HAP-1 (cell line): ENCODE data around the gene C12orf57.

Experiments used
- DNase-seq, 2 experiments: peaks; one replicate each; pipeline ENCODE4 v3.0.0-alpha.2; 2016 to 2020; ENCODE audit warnings: low spot score in 2 of 2
- H3K27me3 ChIP-seq: fragments of 250-450 bp; sonication (Bioruptor Pico); 2 replicates; pipeline ENCODE4 v1.5.1; 2020; ENCODE audit warnings: low read depth, mild to moderate bottlenecking, moderate library complexity
- H3K36me3 ChIP-seq: fragments of 250-450 bp; sonication (Bioruptor Pico); replicated peaks from 2 replicates; pipeline ENCODE4 v1.5.1; 2020; ENCODE audit warnings: mild to moderate bottlenecking
- H3K4me1 ChIP-seq: fragments of 250-450 bp; sonication (Bioruptor Pico); 2 replicates; pipeline ENCODE4 v1.5.1; 2020; ENCODE audit warnings: mild to moderate bottlenecking
- H3K4me3 ChIP-seq: fragments of 250-450 bp; sonication (Bioruptor Pico); 2 replicates; pipeline ENCODE4 v1.5.1; 2020; ENCODE audit warnings: mild to moderate bottlenecking, moderate library complexity
- H3K9me3 ChIP-seq: fragments of 250-450 bp; sonication (Bioruptor Pico); 2 replicates; pipeline ENCODE4 v1.5.1; 2020; ENCODE audit warnings: mild to moderate bottlenecking, moderate library complexity
- in situ Hi-C: fragments of 300-500 bp; cut with MboI; formaldehyde crosslinking; loops from 3 replicates; pipeline ENCODE4 v1.14.3; 2020; ENCODE audit warnings: low sequenced_read_pairs, inconsistent platforms, mixed read lengths

C12orf57 gene

DNA sequence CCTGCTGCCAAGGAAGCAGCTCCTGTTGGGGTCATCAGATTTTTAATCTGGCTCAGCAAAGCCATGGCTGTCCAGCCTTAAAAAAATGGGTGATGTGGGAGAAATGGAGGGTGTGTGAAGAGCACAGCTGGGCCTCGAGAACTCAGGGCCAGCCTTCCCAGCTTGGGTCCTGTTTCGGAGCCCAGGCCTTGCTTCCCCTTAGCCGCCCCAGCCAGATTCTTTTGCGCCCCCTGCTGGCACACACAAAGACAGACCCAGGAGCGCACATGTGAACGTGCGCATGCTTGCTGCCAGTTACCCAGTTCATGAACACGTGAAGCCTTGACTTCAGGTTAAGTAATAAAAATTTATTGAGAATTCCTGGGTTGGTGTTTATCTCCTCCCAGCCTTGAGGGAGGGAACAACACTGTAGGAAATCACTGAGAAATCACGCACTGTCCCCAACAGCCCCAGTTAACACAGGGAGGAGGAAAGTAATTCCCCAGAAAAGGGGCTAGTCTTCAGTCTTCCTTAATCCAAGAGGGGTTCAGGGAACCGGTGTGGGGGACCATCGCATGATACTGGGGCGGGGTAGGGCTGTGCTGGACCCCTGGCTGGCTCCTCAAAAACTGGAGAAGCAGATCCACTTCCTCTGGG lies 21.3 kb downstream of the C12orf57 start:
- no peaks in the 10 kb centered on the region for H3K9me3 ChIP-seq
- no peaks in the 10 kb centered on the region for H3K27me3 ChIP-seq
- H3K4me3 ChIP-seq, result no peak overlapping the region
- DNase-seq, result peak; percentile 63 to 92
- peaks cover 53% of the 10 kb centered on the region for H3K36me3 ChIP-seq
- in situ Hi-C loops, result no loop called here
- peaks cover 27% of the 10 kb centered on the region for H3K4me1 ChIP-seq

DNA sequence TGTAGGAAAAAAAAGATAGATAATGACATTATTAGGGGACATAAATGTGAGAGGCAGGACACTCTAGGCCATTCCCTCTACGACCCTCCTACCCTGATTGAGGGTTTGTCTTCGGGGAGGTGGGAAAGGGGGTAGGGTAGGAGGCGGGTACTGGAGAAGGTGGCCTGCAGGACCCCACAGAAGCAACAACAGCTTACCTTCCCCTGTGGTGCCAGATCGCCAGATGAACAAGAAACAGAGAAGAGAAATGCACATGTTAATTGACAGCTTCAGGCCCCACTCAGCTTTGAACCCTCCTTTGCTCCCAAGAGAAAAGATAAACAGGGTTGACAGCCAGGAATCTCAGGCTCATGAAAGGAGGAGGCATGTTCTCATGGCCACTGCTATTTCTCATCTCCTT lies 21.9 kb downstream of the C12orf57 start:
- Histone ChIP-seq H3K36me3 (peaks cover 56% of the 10 kb centered on the region), H3K9me3 (no peaks in the 10 kb centered on the region), H3K4me1 (peaks cover 27% of the 10 kb centered on the region), H3K4me3 (no peak overlapping the region), H3K27me3 (no peaks in the 10 kb centered on the region)
- in situ Hi-C loops, result no loop called here
- no peak for DNase-seq

DNA sequence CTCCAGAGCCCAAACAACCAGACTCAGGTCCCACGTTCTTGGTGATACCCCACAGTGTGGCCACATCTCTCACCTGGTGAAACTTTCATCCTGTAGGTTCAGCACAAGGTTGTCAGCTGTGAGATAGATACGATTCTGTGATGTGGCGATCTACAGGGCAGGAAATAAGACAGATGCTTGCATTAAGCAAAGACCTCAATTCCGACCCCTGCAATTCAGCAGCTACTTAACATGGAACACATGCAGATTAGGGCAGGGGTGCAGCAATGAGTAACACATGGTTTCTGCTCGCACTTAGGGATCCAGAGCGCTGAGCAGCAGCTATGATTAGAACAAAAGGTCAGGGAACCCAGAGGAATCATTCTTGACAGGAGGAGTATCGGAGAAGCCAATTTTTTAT lies 22.5 kb downstream of the C12orf57 start:
- Histone ChIP-seq H3K4me3 (no peak overlapping the region), H3K4me1 (peaks cover 20% of the 10 kb centered on the region), H3K27me3 (no peaks in the 10 kb centered on the region), H3K36me3 (peaks cover 56% of the 10 kb centered on the region), H3K9me3 (no peaks in the 10 kb centered on the region)
- in situ Hi-C loops, result no loop called here
- no peak for DNase-seq

DNA sequence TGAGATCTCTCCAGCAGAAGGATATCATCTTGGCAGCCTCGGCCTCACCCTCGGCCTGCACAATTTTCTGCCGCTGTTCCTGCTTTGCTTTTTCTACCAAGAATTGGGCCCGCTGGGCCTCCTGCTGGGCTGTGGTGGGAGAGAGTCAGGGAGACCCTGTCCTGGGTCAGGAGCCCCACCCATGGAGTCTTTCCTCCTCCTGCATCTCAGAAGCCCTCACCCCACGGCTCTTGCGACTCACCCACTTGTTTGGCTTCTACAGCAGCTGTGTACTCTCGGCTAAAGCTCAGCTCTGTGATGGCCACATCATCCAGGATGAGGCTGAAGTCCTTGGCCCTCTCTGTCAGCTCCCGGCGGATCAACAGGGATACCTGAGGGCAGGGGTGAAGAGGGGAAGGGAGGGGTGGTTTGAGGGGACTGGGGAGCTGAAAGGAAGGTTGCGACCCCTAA lies 23.9 kb downstream of the C12orf57 start:
- Histone ChIP-seq H3K9me3 (no peaks in the 10 kb centered on the region), H3K4me3 (no peak overlapping the region), H3K36me3 (peaks cover 60% of the 10 kb centered on the region), H3K27me3 (no peaks in the 10 kb centered on the region), H3K4me1 (peaks cover 17% of the 10 kb centered on the region)
- in situ Hi-C loops, result no loop called here
- DNase-seq, result no peak

DNA sequence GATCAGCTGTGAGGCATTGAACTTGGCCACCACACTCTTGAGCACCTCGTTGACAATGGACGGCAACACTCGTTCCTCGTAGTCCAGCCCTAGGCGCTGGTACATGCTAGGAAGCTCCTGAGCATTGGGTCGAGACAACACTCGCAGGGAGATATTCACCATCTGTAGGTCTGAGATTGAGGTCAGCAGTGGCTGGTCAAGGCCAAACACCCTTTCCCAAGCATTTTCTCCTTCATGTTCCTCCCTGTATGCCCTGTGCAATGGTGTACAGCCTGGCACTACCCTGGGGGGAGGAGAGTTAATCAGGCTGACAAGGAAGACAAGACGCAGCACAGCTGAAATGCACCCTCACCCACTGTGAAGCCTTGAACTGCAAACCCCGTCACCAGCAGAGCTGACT lies 24.6 kb downstream of the C12orf57 start:
- H3K4me1 ChIP-seq, result peaks cover 16% of the 10 kb centered on the region
- H3K9me3 ChIP-seq, result no peaks in the 10 kb centered on the region
- no peak for DNase-seq
- no peaks in the 10 kb centered on the region for H3K27me3 ChIP-seq
- in situ Hi-C loops, result no loop called here
- no peak overlapping the region; the same call in 1 of the 2 replicates for H3K4me3 ChIP-seq
- H3K36me3 ChIP-seq, result peaks cover 65% of the 10 kb centered on the region

DNA sequence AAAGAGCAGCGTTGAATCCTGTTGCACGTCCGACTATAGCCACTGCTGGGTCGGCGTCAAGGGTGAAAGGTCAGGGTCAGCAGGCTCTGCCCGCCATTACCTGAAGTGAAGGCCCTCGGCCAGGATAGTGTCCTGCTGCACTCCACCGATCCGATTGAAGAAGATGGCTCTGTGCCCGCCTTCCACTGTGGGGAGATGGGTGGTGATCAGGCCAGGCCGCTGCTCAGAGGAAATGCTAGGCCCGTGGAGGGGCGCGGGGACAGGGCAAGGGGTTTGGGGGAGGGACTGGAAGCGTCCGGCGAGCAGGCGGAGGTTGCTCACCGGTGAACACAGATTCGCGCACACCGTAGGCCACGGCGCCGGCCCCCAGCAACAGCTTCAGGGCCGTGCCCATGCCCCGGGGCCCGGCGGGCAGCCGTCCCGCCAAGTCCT lies 26.3 kb downstream of the C12orf57 start:
- H3K27me3 ChIP-seq, result no peaks in the 10 kb centered on the region
- peaks cover 16% of the 10 kb centered on the region for H3K4me1 ChIP-seq
- DNase-seq, result no peak
- no peaks in the 10 kb centered on the region for H3K9me3 ChIP-seq
- peaks cover 75% of the 10 kb centered on the region for H3K36me3 ChIP-seq
- peak overlapping the region; percentile 94 for H3K4me3 ChIP-seq
- in situ Hi-C loops, result no loop called here

DNA sequence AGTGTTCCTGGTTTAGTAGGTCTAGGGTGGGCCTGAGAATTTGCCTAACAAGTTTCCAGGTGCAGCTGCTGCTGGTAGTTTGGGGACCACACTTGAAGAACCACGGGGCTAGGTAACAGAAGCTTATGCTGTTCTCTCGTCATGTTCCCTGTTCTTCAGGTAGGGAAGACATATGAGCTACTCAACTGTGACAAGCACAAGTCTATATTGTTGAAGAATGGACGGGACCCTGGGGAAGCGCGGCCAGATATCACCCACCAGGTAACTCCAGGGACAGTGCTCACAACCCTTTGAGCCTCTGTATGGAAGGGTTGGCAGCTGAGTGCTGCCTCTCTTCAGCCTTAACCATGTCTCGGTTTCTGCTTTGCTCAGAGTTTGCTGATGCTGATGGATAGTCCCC lies 30.4 kb downstream of the C12orf57 start:
- Histone ChIP-seq H3K9me3 (no peaks in the 10 kb centered on the region), H3K27me3 (no peaks in the 10 kb centered on the region), H3K36me3 (peaks cover 72% of the 10 kb centered on the region), H3K4me3 (no peak overlapping the region), H3K4me1 (peaks cover 10% of the 10 kb centered on the region)
- in situ Hi-C loops, result no loop called here
- no peak for DNase-seq

DNA sequence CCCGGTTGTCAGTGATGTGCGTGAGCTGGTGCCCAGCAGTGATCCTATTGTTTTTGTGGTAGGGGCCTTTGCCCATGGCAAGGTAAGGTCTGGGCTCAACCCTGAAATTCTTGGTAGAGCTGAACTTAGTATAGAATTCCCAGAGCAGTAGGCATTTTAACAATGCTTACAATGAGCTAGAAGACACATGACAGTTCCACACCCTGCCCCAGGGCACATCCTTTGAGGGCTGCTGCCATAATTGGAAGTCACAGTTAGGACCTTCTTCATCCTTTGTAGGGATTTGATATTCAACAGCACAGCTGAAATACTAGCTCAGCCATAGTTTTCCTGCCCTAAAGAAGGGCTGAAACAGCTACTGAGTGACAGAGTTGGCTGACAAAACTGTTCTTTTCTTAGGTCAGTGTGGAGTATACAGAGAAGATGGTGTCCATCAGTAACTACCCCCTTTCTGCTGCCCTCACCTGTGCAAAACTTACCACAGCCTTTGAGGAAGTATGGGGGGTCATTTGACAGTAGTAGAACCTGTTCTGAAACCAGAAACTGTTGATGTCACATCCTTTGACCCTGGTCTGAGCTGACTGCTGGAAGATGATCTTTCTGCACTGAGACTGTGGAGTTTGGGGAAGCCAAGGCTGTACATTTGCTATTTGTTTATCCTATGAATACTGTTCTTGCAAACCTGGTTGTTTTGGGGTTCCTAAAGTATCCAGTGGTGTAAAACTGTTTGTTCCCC lies 31.6 kb downstream of the C12orf57 start:
- H3K36me3 ChIP-seq, result peaks cover 69% of the 10 kb centered on the region
- H3K9me3 ChIP-seq, result no peaks in the 10 kb centered on the region
- H3K4me3 ChIP-seq, result no peak overlapping the region
- peaks cover 8% of the 10 kb centered on the region for H3K4me1 ChIP-seq
- no peak for DNase-seq
- no peaks in the 10 kb centered on the region for H3K27me3 ChIP-seq
- in situ Hi-C loops, result no loop called here

DNA sequence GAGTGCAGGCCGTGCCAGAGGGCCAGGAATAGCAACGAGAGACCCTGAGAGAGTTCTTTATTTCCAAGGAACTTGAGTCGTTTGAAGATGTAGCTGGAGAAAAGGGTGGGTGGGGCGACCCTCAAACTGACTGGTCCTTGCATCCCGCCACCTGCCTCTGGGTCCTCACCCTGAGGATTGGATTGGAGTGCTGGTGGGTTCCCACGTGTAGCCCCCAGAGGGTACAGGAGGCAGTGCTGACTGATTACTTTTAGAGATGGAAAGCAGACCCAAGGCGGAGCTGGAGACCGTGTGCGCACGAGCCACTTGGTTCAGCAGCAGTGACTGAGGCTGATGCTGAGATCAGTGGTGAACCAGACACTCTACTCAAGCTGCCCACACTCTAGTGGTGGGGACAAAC lies 33.8 kb downstream of the C12orf57 start:
- Histone ChIP-seq H3K9me3 (no peaks in the 10 kb centered on the region), H3K36me3 (peaks cover 82% of the 10 kb centered on the region), H3K4me1 (no peaks in the 10 kb centered on the region), H3K4me3 (no peak overlapping the region), H3K27me3 (no peaks in the 10 kb centered on the region)
- no peak for DNase-seq
- in situ Hi-C loops, result no loop called here

DNA sequence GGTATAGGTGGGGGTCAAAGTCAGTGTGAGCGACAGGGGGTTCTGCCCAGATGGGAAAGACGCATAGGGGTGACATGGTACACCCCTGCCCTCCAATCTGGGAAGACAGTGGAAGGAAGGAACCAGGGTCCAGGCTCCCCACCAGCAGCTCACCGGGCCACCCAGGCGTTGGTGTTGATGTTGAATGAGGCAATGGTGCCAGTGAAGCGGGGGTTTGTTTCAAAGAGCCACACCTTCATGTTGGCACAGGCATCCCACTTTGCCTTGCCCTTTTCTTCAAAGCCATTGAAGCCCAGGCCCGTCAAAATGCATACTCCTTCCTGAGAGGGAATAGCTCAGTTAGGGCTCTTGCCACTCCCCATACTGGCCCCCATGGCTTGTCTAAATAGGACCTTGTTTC lies 34.4 kb downstream of the C12orf57 start:
- H3K4me3 ChIP-seq, result no peak overlapping the region
- H3K9me3 ChIP-seq, result no peaks in the 10 kb centered on the region
- H3K4me1 ChIP-seq, result no peaks in the 10 kb centered on the region
- H3K27me3 ChIP-seq, result no peaks in the 10 kb centered on the region
- H3K36me3 ChIP-seq, result peaks cover 82% of the 10 kb centered on the region
- in situ Hi-C loops, result no loop called here
- DNase-seq, result no peak

DNA sequence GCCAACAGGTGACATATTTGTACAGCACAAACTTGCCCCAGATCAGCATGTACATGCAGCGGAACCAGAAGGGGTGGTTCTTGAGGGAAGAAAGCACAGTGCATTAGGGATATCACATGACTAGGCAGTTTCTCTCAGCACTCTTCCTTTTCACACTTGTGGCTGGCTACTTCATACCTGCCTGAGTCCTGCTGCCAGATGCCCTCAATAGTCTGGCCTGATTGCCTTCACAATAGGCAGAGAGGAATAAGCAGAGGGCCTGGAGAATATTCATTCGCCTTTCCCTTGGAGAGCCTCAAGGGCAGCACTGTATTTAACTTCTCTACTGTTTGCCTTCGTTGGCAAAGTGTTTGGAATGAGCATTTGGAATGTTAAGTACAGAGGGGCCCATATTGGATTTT lies 34.8 kb downstream of the C12orf57 start:
- H3K27me3 ChIP-seq, result no peaks in the 10 kb centered on the region
- in situ Hi-C loops, result no loop called here
- DNase-seq, result no peak
- H3K4me3 ChIP-seq, result no peak overlapping the region
- no peaks in the 10 kb centered on the region for H3K9me3 ChIP-seq
- peaks cover 81% of the 10 kb centered on the region for H3K36me3 ChIP-seq
- H3K4me1 ChIP-seq, result no peaks in the 10 kb centered on the region

DNA sequence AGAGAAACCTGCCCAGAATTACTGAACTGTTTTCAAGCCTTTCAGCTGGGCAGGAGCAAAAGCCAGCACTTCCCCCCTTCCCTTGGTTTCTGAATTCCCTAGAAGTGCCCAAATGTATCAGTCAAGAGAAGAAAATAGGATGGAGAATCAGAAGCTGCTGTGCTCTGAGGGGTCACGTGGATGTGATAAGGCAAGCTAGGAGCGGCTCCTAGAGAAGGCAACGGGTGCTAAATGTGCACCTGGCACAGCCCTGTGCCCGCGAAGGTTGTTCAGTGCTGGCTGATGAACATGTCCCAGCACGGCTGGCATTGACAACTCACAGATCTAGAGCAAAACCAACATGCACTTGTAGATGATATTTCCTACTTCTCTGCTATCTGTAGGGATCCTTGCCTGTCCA lies 35.2 kb downstream of the C12orf57 start:
- Histone ChIP-seq H3K27me3 (no peaks in the 10 kb centered on the region), H3K4me1 (no peaks in the 10 kb centered on the region), H3K4me3 (no peak overlapping the region), H3K9me3 (no peaks in the 10 kb centered on the region), H3K36me3 (peaks cover 81% of the 10 kb centered on the region)
- in situ Hi-C loops, result no loop called here
- no peak for DNase-seq

DNA sequence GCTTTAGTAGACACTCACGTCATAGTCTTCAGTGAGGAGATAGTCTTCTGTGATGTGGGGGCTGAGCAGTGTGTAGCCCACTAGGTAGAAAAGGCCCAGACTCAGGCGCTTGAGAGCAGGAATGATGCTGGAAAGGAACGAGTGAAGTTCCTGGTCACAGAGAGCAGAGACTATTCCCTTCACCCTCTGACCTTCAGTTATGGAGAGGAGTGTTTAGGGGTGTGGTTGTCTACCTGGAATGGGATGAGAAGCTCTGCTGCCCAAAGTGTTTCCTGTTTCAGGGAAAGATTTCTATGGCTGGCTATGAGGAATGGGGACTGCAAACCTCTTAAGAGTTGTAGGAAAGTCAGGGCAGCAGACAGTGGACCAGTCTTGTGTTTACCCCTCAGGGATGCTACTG lies 35.6 kb downstream of the C12orf57 start:
- H3K36me3 ChIP-seq, result peaks cover 80% of the 10 kb centered on the region
- DNase-seq, result no peak
- H3K4me1 ChIP-seq, result no peaks in the 10 kb centered on the region
- no peak overlapping the region for H3K4me3 ChIP-seq
- H3K27me3 ChIP-seq, result no peaks in the 10 kb centered on the region
- no peaks in the 10 kb centered on the region for H3K9me3 ChIP-seq
- in situ Hi-C loops, result no loop called here

DNA sequence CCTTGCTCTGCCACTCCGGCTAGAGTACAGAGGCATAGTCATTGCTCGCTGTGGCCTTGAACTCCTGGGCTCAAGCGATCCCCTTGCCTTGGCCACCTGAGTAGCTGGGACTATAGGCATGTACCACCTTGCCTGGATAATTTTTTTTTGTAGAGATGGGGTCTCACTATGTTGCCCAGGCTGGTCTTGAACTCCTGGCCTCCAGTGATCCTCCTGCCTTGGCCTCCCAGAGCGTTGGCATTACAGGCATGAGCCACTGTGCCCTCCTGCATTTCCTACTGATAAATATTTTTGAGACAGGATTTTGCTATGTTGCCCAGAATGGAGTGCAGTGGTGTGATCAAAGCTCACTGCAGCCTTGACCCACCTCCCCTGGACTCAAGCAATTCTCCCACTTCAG lies 36.3 kb downstream of the C12orf57 start:
- no peaks in the 10 kb centered on the region for H3K27me3 ChIP-seq
- H3K9me3 ChIP-seq, result no peaks in the 10 kb centered on the region
- in situ Hi-C loops, result no loop called here
- no peaks in the 10 kb centered on the region for H3K4me1 ChIP-seq
- no peak overlapping the region for H3K4me3 ChIP-seq
- peaks cover 73% of the 10 kb centered on the region for H3K36me3 ChIP-seq
- DNase-seq, result no peak
